Measurements from ENCODE around the gene AMD1.

Gene AMD1

DNA sequence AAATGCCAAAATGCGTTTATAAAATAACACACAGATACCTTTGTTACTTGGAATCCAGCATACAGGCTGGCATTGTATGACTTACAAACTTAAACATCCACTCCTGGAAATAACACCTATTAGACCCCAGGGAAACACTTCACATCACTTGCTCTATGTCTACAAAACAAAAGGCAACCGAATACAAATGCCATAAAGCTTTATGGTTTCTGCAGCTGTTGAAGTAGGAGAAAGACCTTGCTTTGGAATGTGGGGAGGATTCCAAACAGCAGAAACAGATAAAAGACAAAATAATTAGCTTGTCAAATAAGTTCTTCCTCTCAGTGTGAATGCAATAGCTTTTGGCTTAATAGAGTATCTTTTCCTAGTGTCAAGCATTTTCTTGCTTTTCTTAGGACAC is 9.8 kb upstream of the AMD1 start:
- no peak overlapping the region for H3K4me3 ChIP-seq (ENCODE audit: low read length)
- TF ChIP-seq, protein P1, sequence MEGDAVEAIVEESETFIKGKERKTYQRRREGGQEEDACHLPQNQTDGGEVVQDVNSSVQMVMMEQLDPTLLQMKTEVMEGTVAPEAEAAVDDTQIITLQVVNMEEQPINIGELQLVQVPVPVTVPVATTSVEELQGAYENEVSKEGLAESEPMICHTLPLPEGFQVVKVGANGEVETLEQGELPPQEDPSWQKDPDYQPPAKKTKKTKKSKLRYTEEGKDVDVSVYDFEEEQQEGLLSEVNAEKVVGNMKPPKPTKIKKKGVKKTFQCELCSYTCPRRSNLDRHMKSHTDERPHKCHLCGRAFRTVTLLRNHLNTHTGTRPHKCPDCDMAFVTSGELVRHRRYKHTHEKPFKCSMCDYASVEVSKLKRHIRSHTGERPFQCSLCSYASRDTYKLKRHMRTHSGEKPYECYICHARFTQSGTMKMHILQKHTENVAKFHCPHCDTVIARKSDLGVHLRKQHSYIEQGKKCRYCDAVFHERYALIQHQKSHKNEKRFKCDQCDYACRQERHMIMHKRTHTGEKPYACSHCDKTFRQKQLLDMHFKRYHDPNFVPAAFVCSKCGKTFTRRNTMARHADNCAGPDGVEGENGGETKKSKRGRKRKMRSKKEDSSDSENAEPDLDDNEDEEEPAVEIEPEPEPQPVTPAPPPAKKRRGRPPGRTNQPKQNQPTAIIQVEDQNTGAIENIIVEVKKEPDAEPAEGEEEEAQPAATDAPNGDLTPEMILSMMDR (conservative IDR thresholded peaks at IDR 0.05; ENCODE audit: low read depth, low read length) = no peak
- no peak for DNase-seq (ENCODE audit: low read depth)

DNA sequence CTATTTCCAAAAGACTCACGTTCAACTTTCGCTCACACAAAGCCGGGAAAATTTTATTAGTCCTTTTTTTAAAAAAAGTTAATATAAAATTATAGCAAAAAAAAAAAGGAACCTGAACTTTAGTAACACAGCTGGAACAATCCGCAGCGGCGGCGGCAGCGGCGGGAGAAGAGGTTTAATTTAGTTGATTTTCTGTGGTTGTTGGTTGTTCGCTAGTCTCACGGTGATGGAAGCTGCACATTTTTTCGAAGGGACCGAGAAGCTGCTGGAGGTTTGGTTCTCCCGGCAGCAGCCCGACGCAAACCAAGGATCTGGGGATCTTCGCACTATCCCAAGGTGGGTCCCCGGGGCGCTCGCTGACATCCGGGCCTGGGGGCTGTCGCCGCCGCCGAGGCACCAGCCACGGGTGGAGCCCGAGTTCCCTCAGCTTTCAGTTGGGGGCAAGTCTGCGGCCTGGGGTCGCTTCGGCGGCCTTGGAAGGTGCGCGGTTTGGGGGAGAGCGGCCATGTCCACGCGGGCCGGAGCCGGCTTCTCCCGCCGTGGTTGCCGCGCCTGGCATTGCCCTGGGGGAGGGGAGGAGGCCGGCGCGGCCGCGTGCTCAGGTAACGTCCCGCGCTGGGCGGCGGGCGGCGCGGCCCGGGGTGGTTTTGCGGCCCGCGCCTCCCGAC is 429 bp downstream of the AMD1 start:
- peak overlapping the region; percentile 91 for H3K4me3 ChIP-seq (ENCODE audit: low read length)
- TF ChIP-seq, protein P1 (conservative IDR thresholded peaks at IDR 0.05; ENCODE audit: low read depth, low read length) = no peak
- DNase-seq (ENCODE audit: low read depth) = no peak

DNA sequence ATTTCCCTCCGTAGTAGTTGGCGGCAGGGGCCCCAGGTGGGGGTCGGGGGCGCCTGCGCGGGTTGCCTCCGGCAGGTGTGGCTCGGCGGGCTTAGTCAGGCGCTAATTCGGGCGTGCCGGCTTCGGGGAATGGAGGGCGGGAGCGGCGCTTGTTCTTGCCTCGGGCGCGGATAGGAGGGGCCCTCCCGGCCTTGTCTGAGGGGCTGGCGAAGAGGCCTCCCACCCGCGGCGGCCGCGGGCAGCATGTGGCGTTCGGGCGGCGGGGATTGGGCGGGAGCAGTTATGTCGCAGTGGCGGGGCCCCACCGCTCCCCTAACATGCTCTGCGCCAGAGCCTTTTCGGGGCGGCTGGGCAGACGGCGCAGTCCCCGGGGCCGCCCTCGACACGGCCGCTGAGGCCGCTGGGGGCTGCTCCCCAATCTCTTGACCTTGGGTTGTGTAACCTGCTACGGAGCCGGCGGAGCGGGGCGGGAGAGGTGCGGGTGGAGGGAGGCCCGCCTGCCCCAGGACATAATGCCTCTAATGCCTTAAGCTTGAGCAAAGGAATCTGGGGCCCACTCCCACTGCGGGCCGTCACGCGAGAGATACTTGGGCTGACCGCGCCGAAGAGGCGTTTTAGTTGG is 1.1 kb downstream of the AMD1 start:
- peak overlapping the region; percentile 91 for H3K4me3 ChIP-seq (ENCODE audit: low read length)
- DNase-seq (ENCODE audit: low read depth) = peak; percentile 6

DNA sequence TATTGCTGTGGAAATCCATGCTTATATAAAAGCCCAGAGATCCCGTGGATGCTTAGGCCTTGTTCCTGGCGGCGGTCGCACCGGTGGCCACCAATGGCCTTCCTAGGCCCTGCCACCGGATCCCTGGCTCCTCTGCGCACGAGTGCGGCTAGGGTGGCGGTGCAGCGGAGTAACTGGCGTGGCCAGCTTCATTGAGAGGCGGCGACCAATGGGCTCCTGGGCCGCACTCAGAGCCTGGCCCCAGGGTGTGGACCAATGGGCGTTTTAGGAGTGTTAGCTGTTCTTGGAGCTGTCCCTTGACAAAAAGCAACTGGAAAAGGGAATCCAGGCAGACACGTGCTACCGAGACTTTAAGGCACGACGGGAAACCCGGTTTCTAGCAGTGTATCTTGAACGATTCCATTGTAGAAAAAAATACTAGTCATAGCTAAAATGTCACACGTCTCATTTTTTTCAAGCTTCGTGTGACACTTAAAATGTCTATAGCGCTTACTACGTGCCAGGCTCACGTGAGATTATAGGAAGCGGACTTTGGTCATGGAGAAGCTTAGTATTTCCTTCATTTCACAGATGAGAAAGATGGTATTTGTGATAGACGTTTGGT is 1.7 kb downstream of the AMD1 start:
- peak; percentile 76 for DNase-seq (ENCODE audit: low read depth)
- peak overlapping the region; percentile 91 for H3K4me3 ChIP-seq (ENCODE audit: low read length)
- TF ChIP-seq, protein P1 (conservative IDR thresholded peaks at IDR 0.05; ENCODE audit: low read depth, low read length) = no peak

More for the DNA sequence above, 1.1 kb downstream of the AMD1 start:
- TF ChIP-seq, protein P1 (conservative IDR thresholded peaks at IDR 0.05; ENCODE audit: low read depth, low read length) = no peak

DNA sequence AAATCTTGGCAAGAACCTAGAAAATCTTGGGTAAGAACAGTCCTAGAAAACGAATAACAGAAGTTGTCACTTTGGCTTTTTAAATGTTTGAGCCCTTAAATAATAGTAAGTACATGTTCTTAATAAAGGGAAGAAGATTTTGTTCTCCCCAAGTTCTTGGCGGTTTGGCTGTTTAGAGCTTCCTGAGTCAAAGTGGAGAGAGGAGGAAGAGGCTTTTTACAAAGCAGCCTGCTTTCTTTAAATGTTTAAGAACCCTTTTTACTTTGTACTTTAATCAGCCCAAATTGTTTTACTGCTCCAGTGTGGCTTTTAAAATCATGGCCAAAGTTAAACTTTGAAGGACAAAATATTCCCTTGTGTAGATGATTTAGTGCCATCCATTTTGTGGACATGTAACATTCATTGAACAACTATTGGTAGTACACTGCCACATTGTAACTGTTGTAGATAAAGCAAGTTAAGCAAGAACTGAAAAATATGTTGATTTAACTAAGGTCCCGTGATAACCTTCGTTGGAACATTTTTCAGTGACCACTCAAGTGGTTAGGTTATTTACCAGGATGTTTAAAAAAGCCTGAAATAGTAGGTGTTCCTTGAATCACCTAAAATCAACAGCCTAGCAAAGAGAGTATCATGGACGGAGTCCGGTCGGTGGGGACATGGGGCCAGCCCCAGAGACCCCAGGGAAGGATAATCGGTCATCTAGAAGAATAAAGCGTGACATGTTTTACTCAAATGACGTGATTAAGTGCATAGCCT is 2.4 kb downstream of the AMD1 start:
- no peak for DNase-seq (ENCODE audit: low read depth)
- TF ChIP-seq, protein P1 (conservative IDR thresholded peaks at IDR 0.05; ENCODE audit: low read depth, low read length) = no peak
- peak overlapping the region; percentile 91 for H3K4me3 ChIP-seq (ENCODE audit: low read length)

DNA sequence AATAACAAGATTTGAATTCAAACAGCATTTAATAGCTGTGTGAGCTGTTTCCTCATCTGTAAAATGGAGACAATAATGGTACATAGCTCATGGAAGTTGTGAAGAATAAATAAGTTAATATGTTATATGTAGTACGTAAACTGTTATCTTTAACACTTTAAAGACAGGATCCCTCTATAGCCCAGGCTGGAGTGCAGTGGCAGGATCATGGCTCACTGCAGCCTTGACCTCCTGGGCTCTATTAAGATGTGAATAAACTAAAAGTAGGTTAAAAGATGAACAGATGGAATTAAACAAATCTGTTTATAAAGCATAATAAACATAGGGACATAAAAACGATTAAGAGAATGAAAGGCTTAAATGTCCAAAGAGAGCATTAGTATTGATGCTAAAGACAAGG is 3.0 kb downstream of the AMD1 start:
- DNase-seq (ENCODE audit: low read depth) = no peak
- TF ChIP-seq, protein P1 (conservative IDR thresholded peaks at IDR 0.05; ENCODE audit: low read depth, low read length) = no peak
- peak overlapping the region; percentile 91 for H3K4me3 ChIP-seq (ENCODE audit: low read length)
